Osteocyte (in vitro differentiated cells): ENCODE data around the gene ZDHHC9. TPM values are rescaled to one million over a fixed set of nuclear protein-coding genes. Genes with fewer than 3 reads are reported as not detected.

Experiments
- DNase-seq: peaks from one replicate; pipeline ENCODE4 v3.0.0; 2021; ENCODE audit warnings: mixed read lengths; ENCODE audit not compliant: unreplicated experiment; ENCODE audit errors: extremely low spot score
- H3K27ac Mint-ChIP-seq: one replicate; pipeline ENCODE4 v1.8.0; 2021; ENCODE audit warnings: mild to moderate bottlenecking, mixed read lengths; ENCODE audit not compliant: unreplicated experiment
- H3K27me3 Mint-ChIP-seq: one replicate; pipeline ENCODE4 v1.8.0; 2021; ENCODE audit warnings: mixed read lengths; ENCODE audit not compliant: unreplicated experiment
- H3K36me3 Mint-ChIP-seq: one replicate; pipeline ENCODE4 v1.8.0; 2021; ENCODE audit warnings: mixed read lengths; ENCODE audit not compliant: unreplicated experiment
- H3K4me1 Mint-ChIP-seq: one replicate; pipeline ENCODE4 v1.8.0; 2021; ENCODE audit warnings: mixed read lengths; ENCODE audit not compliant: unreplicated experiment
- H3K4me3 Mint-ChIP-seq: one replicate; pipeline ENCODE4 v1.8.0; 2021; ENCODE audit warnings: mild to moderate bottlenecking, moderate library complexity, mixed read lengths; ENCODE audit not compliant: unreplicated experiment
- H3K9me3 Mint-ChIP-seq: one replicate; pipeline ENCODE4 v1.8.0; 2021; ENCODE audit warnings: mixed read lengths; ENCODE audit not compliant: unreplicated experiment
- CTCF ChIP-seq: fragments of 200-600 bp; sonication (generic); IDR thresholded peaks from 2 replicates; pipeline ENCODE4 v1.5.0; 2021; ENCODE audit warnings: antibody characterized with exemption, mild to moderate bottlenecking, moderate library complexity
- total RNA-seq: library from RNA; stranded (reverse); gene quantifications from 2 replicates; pipeline ENCODE4 v1.2.1, GENCODE V29; 2021

Gene ZDHHC9
- total RNA-seq, 1 donor from 2014 or later: 32.2 TPM

DNA sequence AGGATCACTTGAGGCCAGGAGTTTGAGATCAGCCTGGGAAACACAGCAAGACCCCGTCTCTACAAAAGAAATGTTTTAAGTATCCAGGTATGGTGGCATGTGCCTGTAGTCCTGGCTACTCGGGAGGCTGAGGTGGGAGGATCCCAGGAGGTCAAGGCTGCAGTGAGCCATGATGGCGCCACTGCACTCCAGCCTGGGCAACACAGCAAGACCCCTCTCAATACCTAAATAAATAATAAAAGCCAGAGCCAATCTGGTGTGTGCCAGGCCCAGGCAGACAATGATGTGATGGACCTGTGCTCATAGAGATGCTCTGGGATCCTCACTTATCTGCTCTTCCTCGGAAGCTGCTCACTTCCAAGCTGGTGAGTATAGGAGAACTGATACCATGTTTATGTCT lies 82.1 kb downstream of the ZDHHC9 start:
- Mint-ChIP-seq H3K9me3 (no peaks in the 10 kb centered on the region), H3K4me3 (no peak overlapping the region), H3K27ac (no peak overlapping the region), H3K4me1 (no peaks in the 10 kb centered on the region), H3K27me3 (peaks cover 2% of the 10 kb centered on the region), H3K36me3 (no peaks in the 10 kb centered on the region)
- no peak for TF ChIP-seq CTCF
- no peak for DNase-seq

DNA sequence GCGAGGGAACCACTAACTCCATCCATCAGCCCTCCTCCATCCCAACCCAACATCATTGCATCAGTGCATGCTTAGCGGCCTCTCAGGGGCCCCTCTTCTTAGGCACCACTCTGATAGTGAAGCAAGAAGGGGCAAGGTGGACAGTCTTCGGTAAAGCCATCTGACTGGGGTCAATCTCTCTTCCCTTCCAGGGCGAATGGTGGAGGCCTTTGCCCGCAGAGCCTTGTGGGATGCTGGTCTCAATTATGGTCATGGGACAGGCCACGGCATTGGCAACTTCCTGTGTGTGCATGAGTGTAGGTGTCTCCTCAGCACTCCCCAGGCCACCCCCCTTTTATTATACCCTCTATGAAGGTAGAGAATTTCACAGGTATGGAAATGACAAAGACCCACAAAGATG lies 82.7 kb downstream of the ZDHHC9 start:
- no peak for TF ChIP-seq CTCF
- no peaks in the 10 kb centered on the region for H3K9me3 Mint-ChIP-seq
- H3K36me3 Mint-ChIP-seq: no peaks in the 10 kb centered on the region
- peaks cover 2% of the 10 kb centered on the region for H3K27me3 Mint-ChIP-seq
- no peak overlapping the region for H3K27ac Mint-ChIP-seq
- H3K4me1 Mint-ChIP-seq: no peaks in the 10 kb centered on the region
- DNase-seq: no peak
- no peak overlapping the region for H3K4me3 Mint-ChIP-seq

DNA sequence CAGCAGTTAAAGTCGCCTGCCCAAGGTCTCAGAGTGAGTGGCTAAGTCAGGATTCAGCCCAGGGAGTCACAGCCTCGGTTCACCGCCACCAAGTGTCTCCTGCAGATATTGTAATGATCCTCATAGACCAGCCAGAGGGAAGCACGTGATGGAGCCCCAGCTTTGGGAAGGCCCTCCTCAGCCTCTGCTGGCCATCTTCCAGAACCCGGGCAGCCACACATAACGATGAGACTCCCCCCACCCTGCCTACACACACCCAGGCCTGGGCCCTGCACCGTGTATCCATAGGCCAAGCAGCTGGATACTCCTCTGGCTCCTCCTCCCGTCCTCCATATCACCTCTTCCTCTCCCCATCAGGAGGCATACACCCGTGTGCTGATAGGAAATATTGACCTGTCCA lies 83.5 kb downstream of the ZDHHC9 start:
- Mint-ChIP-seq H3K36me3 (no peaks in the 10 kb centered on the region), H3K27me3 (peaks cover 2% of the 10 kb centered on the region), H3K4me1 (no peaks in the 10 kb centered on the region), H3K4me3 (no peak overlapping the region), H3K9me3 (no peaks in the 10 kb centered on the region), H3K27ac (no peak overlapping the region)
- TF ChIP-seq CTCF: no peak
- DNase-seq: no peak

DNA sequence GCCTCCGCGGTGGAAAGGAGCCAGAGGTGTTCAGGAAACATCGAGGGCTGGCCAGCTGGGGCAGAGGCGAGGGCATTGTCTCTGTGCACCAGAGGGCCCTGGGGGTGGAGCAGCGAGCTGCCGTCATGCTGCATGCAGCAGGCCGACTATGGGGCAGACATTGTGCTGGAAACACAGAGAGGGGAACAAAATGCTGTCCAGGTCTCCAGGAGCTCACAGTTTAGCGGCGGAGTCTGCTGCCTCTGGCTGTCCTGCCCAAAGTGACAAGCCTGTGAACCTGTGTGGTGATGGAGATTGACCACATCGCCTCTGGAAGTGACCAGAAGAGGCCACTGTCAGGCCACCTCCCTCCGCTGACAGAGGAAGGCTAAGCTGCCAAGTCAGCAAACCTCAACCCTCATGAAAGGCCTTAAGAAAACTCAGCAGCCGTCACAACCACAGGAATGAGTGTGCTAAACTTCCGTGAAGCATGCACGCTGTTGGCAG lies 84.1 kb downstream of the ZDHHC9 start:
- H3K27ac Mint-ChIP-seq: no peak overlapping the region
- H3K4me1 Mint-ChIP-seq: no peaks in the 10 kb centered on the region
- H3K27me3 Mint-ChIP-seq: peaks cover 2% of the 10 kb centered on the region
- no peaks in the 10 kb centered on the region for H3K9me3 Mint-ChIP-seq
- DNase-seq: no peak
- H3K4me3 Mint-ChIP-seq: no peak overlapping the region
- no peak for TF ChIP-seq CTCF
- no peaks in the 10 kb centered on the region for H3K36me3 Mint-ChIP-seq

- no peak for TF ChIP-seq CTCF
- Mint-ChIP-seq H3K27ac (no peak overlapping the region), H3K9me3 (no peaks in the 10 kb centered on the region), H3K4me3 (no peak overlapping the region), H3K27me3 (no peaks in the 10 kb centered on the region), H3K4me1 (no peaks in the 10 kb centered on the region), H3K36me3 (no peaks in the 10 kb centered on the region)
- DNase-seq: no peak
These were observed 87.7 kb downstream of the ZDHHC9 start for GRCh38 chrX:129755779-129756650.
